Measurements from ENCODE around the gene GALR1.

Gene GALR1

DNA sequence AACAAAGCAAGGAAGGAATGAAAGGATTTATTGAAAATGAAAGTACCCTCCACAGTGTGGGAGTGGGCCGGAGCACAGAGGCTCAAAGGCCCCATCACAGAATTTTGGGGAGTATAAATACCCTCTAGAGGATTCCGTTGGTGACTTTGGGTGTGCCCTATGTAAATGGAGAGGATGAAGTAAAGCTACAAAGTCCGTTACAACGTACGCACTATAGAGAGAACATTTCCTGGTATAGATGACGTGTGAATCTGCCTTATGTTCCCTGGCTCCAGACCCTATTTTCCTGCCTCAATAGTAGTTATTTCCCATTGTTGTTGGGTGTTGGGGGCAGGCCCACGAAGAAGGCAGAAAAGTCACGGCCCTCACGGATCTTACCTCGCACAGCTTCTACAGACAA is 65.3 kb downstream of the GALR1 start:
- H2AFZ ChIP-seq (ENCODE audit: low read depth, low read length), result no peak overlapping the region
- H3K9me3 ChIP-seq (ENCODE audit: low read length), result no peaks in the 10 kb centered on the region
- H3K4me1 ChIP-seq (ENCODE audit: insufficient read depth, low read length), result no peaks in the 10 kb centered on the region
- H3K4me3 ChIP-seq (ENCODE audit: low read length), result no peak overlapping the region
- H3K27me3 ChIP-seq (ENCODE audit: insufficient read depth, low read length), result no peaks in the 10 kb centered on the region
- no peaks in the 10 kb centered on the region for H3K36me3 ChIP-seq (ENCODE audit: insufficient read depth, low read length)

DNA sequence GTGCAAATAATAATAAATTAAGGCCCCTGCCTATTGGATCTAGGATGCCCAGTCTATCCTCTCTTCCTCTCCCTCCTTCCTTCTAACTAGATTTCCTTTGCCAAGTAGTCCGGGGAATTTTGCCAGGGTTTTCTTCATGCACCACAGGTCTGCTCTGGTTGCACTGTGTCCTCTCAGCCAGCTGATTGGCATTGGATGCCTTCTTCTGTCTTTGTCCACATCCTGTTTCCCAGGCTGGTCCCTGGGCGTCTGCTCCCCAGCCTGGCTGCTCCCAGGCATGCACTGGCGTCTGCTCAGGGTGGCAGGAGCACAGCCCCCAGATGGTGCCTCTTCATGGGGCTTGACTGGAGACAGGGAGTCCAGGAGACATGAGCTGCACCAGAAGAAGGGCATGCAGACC is 66.4 kb downstream of the GALR1 start:
- no peaks in the 10 kb centered on the region for H3K36me3 ChIP-seq (ENCODE audit: insufficient read depth, low read length)
- H3K4me3 ChIP-seq (ENCODE audit: low read length), result no peak overlapping the region
- H3K9me3 ChIP-seq (ENCODE audit: low read length), result no peaks in the 10 kb centered on the region
- H3K27me3 ChIP-seq (ENCODE audit: insufficient read depth, low read length), result no peaks in the 10 kb centered on the region
- no peaks in the 10 kb centered on the region for H3K4me1 ChIP-seq (ENCODE audit: insufficient read depth, low read length)
- no peak overlapping the region for H2AFZ ChIP-seq (ENCODE audit: low read depth, low read length)

DNA sequence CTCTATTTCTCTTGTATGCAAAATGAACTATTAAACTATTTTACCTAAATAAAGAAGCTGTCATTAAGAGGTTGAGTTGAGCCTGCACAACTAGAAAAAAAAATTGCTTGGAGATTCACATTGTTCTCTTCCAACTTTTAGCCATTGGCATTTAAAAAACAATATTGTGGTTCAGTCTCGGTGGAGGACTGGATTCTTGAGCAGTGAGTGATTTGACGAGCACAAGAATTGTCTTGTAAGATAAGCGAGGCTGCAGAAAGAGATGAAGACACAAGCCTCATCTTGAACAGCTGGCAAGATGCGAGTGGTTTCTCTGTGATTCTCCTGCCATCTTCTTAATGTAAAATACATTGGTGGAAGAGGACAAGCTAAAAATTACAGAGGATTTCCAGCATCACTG is 67.0 kb downstream of the GALR1 start:
- Histone ChIP-seq H3K4me1 (ENCODE audit: insufficient read depth, low read length) (no peaks in the 10 kb centered on the region), H3K4me3 (ENCODE audit: low read length) (no peak overlapping the region), H3K27me3 (ENCODE audit: insufficient read depth, low read length) (no peaks in the 10 kb centered on the region), H2AFZ (ENCODE audit: low read depth, low read length) (no peak overlapping the region), H3K9me3 (ENCODE audit: low read length) (no peaks in the 10 kb centered on the region), H3K36me3 (ENCODE audit: insufficient read depth, low read length) (no peaks in the 10 kb centered on the region)

DNA sequence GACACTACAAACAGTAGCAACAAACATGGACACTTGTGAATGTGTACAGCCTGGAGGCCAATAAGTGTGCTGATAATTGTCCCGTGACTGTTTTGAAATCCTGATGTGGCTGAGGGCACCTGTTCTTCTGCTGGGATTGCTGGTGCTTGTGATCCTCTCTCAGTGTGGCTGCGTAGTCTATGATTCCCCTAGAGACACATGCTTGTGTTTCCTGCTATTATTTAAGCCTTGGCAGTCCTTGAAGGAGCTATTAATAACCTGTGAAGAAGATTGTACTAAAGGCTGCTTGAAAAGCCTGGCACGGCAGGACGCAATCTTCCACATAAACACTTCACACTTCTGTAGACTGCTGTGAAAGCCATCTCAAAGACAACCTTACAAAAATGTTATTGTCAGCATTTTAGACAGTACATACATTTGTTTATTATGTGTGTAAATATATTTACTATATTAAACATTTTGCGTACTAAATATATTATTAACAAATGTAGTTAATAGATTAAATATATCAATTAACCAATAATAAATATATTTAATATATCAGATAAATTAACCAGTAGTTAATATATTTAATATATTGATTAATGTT is 71.4 kb downstream of the GALR1 start:
- Histone ChIP-seq H3K27me3 (ENCODE audit: insufficient read depth, low read length) (no peaks in the 10 kb centered on the region), H3K4me1 (ENCODE audit: insufficient read depth, low read length) (no peaks in the 10 kb centered on the region), H3K9me3 (ENCODE audit: low read length) (no peaks in the 10 kb centered on the region), H3K36me3 (ENCODE audit: insufficient read depth, low read length) (no peaks in the 10 kb centered on the region), H3K4me3 (ENCODE audit: low read length) (no peak overlapping the region), H2AFZ (ENCODE audit: low read depth, low read length) (no peak overlapping the region)

DNA sequence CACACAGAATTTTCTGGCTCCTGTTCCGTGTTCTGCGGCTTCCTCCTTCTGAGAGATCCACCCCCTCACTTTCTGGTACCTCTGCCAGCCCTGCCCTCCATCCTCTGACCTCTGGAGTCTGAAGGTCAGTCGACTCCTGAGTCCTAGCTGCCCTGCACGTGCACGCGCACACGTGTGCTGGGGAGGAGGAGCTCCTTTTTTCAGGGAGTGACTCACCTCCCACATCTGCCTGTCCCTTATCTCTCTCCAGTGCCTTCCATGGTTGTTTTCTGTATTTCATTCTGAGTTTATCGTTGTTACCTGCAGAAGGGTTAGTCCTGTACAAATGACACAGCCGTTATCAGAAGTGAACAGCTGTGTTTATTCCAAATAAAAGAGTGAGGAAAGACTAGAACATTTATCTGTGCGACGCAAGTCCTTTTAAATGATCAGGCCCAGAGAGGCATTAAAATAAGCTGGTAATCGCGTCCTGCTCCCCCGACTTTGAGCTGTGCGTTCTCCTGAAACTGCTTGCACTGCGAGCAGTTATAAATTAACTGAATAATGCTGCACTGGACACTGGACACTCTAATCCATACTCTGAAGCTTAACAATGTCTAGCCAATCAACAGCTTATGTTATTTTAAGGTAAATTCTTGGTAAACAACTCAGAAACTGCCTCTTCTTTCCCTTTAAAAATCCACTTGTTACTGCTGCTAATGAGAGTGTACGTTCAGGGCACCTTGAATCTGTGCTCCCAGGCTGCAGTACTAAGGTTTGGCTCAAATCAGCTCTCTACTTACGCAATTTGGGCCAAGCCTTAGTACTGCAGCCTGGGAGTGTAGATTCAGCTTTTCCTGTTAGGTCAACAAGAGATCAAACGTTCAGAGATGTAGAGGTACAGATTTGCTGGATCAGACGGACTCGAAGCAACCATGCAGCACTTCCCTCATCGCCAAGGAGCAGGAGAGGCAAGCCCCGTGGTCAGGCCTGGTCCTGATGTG is 72.5 kb downstream of the GALR1 start:
- Histone ChIP-seq H3K9me3 (ENCODE audit: low read length) (no peaks in the 10 kb centered on the region), H3K27me3 (ENCODE audit: insufficient read depth, low read length) (no peaks in the 10 kb centered on the region), H3K36me3 (ENCODE audit: insufficient read depth, low read length) (no peaks in the 10 kb centered on the region), H2AFZ (ENCODE audit: low read depth, low read length) (no peak overlapping the region), H3K4me1 (ENCODE audit: insufficient read depth, low read length) (no peaks in the 10 kb centered on the region), H3K4me3 (ENCODE audit: low read length) (no peak overlapping the region)

DNA sequence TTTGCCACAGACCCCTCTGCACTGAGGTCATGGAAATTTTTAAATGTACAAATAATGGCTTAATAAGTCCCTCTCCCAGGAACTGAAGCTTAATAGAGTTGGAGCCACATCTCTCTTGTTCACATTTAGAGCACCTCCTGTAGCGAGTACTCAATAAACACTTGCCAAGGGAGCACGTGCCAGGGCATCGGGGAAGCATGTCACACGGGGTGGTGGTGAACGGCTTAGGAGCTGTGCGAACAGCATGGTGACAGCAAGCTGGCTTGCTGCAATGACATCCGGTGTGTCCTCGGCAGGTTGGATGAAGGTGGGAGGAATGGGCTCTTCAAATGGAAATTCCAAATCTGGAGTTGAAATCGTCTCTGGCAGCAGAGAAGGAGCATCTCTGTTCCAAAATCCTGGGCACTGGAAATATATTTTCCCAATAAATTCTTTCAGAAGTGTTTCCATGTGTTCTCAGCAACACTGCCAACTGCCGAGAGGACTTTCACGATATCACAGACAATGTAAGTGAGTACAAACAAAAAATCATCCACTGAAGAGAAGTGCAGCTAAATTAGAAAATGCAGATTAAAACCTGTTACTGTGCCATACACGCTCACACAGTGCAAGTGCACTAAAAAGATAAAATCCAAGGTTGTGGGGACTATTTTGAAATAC is 74.1 kb downstream of the GALR1 start:
- H3K27me3 ChIP-seq (ENCODE audit: insufficient read depth, low read length), result no peaks in the 10 kb centered on the region
- no peak overlapping the region for H3K4me3 ChIP-seq (ENCODE audit: low read length)
- no peaks in the 10 kb centered on the region for H3K36me3 ChIP-seq (ENCODE audit: insufficient read depth, low read length)
- H3K4me1 ChIP-seq (ENCODE audit: insufficient read depth, low read length), result no peaks in the 10 kb centered on the region
- no peak overlapping the region for H2AFZ ChIP-seq (ENCODE audit: low read depth, low read length)
- H3K9me3 ChIP-seq (ENCODE audit: low read length), result no peaks in the 10 kb centered on the region

Measured in neuron (in vitro differentiated cells).